ENCODE data around the gene ASB15.

The ASB15 gene

DNA sequence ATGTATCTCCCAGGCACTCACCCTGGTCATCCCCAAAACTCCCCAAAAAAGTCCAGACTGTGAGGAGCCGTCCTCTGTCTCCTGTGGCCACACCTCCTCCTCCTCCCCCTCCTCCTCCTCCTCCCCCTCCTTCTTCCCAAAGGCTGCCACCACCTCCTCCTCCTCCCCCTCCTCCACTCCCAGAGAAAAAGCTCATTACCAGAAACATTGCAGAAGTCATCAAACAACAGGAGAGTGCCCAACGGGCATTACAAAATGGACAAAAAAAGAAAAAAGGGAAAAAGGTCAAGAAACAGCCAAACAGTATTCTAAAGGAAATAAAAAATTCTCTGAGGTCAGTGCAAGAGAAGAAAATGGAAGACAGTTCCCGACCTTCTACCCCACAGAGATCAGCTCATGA, 61.1 kb downstream of the ASB15 start:
- no peak for TF ChIP-seq POLR2AphosphoS5 (IDR thresholded peaks at IDR 0.05; ENCODE audit: low read depth, low read length)

GRCh38 chr7:123663200-123663599, 61.6 kb downstream of the ASB15 start:
- TF ChIP-seq FOXP2 (optimal IDR thresholded peaks at IDR 0.05; ENCODE audit: borderline replicate concordance, extremely low read depth, extremely low read length, insufficient read depth), result no peak
- TF ChIP-seq SIN3A (IDR thresholded peaks at IDR 0.05; ENCODE audit: borderline replicate concordance, insufficient read depth, low read length), result no peak
- no peak for TF ChIP-seq TAF1 (IDR thresholded peaks at IDR 0.05; ENCODE audit: borderline replicate concordance, insufficient read depth, low read length)
- no peak for TF ChIP-seq REST (IDR thresholded peaks at IDR 0.05; ENCODE audit: insufficient read depth in 1 of 2, low read depth in 2 of 2, low read length in 2 of 2)
- TF ChIP-seq POLR2AphosphoS5 (IDR thresholded peaks at IDR 0.05; ENCODE audit: low read depth, low read length), result no peak

DNA sequence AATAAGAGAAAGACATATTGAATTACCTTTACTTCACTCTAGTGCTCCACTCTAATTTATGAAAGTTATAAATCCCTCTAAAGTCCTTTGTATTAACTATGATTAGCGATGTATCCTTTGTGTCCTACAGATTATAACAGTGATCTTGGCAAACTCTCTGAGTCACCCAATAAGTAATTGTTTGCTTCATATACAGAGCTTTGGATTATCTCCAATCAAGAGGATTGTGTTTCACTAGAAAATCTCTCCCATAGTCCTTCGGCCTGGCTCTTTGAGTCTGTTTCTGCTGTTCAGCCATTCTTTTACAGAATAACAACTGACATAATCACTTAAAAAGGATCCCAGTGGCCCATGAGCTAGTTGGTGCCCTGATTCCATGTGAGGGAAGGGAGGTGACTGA, 63.5 kb downstream of the ASB15 start:
- TF ChIP-seq SIN3A (IDR thresholded peaks at IDR 0.05; ENCODE audit: borderline replicate concordance, insufficient read depth, low read length), result no peak
- no peak for TF ChIP-seq TAF1 (IDR thresholded peaks at IDR 0.05; ENCODE audit: borderline replicate concordance, insufficient read depth, low read length)
- no peak for TF ChIP-seq POLR2AphosphoS5 (IDR thresholded peaks at IDR 0.05; ENCODE audit: low read depth, low read length)
- TF ChIP-seq FOXP2 (optimal IDR thresholded peaks at IDR 0.05; ENCODE audit: borderline replicate concordance, extremely low read depth, extremely low read length, insufficient read depth), result no peak
- TF ChIP-seq REST (IDR thresholded peaks at IDR 0.05; ENCODE audit: insufficient read depth in 1 of 2, low read depth in 2 of 2, low read length in 2 of 2), result no peak

- TF ChIP-seq FOXP2 (optimal IDR thresholded peaks at IDR 0.05; ENCODE audit: borderline replicate concordance, extremely low read depth, extremely low read length, insufficient read depth) (no peak), REST (IDR thresholded peaks at IDR 0.05; ENCODE audit: insufficient read depth in 1 of 2, low read depth in 2 of 2, low read length in 2 of 2) (no peak), TAF1 (IDR thresholded peaks at IDR 0.05; ENCODE audit: borderline replicate concordance, insufficient read depth, low read length) (no peak), POLR2AphosphoS5 (IDR thresholded peaks at IDR 0.05; ENCODE audit: low read depth, low read length) (no peak), SIN3A (IDR thresholded peaks at IDR 0.05; ENCODE audit: borderline replicate concordance, insufficient read depth, low read length) (no peak)
Measured at GRCh38 chr7:123665896-123666295, 64.3 kb downstream of the ASB15 start.

DNA sequence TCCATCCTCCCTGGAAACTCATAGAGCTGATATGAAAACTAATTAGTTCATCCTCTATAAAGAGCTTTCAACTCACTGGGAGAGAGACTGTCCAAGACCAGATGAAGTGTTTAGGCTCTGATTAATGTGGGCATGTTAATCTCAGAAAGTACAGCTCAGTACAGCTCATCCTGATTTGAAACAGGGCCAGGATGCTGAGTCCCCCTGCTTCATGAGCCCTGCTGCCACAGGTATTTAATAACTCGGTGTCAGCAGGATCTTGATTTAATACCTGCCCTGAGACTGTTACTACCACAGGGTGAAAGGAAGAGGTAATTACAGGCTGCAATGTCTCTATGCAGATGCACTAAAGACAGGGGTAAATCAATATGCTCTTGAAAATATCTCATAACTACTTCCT, 64.9 kb downstream of the ASB15 start:
- TF ChIP-seq POLR2AphosphoS5 (IDR thresholded peaks at IDR 0.05; ENCODE audit: low read depth, low read length) (no peak), REST (IDR thresholded peaks at IDR 0.05; ENCODE audit: insufficient read depth in 1 of 2, low read depth in 2 of 2, low read length in 2 of 2) (no peak), TAF1 (IDR thresholded peaks at IDR 0.05; ENCODE audit: borderline replicate concordance, insufficient read depth, low read length) (no peak), FOXP2 (optimal IDR thresholded peaks at IDR 0.05; ENCODE audit: borderline replicate concordance, extremely low read depth, extremely low read length, insufficient read depth) (no peak), SIN3A (IDR thresholded peaks at IDR 0.05; ENCODE audit: borderline replicate concordance, insufficient read depth, low read length) (no peak)

All from PFSK-1 (cell line).